Naive thymus-derived CD8-positive, alpha-beta T cell (primary cell): ENCODE results near the gene ERG. TPM values are rescaled to one million over a fixed set of nuclear protein-coding genes. Genes with fewer than 3 reads are reported as not detected.

Experiments used
- ATAC-seq, 2 donors: fragments of 150-1000 bp; cut with Tn5 transposase in 1 of 2; sonication (Bioruptor Pico), chemical (Tn5 transposase) in 1 of 2; 1 replicate in 1 of 2; 2 replicates in 1 of 2; pipeline ENCODE4 v1.10.0; 2021; ENCODE audit warnings: mild to moderate bottlenecking in 2 of 2, moderate library complexity in 2 of 2
- POLR2A ChIA-PET: fragments of 350-600 bp; sonication (Branson Sonifier 250); formaldehyde crosslinking; loops from one replicate; lab custom pipeline; 2021; ENCODE audit warnings: antibody characterized with exemption; lab: Charles Lee
- DNase-seq, 10 donors: peaks; one replicate each; pipeline versions ENCODE4 v3.0.0 to v3.0.0-alpha.2; 2020 to 2022
- H3K27ac Mint-ChIP-seq, 10 donors: one replicate each; pipeline ENCODE4 v1.8.0; 2020 to 2022; ENCODE audit warnings: mild to moderate bottlenecking in 10 of 10, mixed read lengths in 10 of 10, moderate library complexity in 4 of 10, inconsistent platforms in 1 of 10
- H3K27me3 Mint-ChIP-seq, 5 donors: one replicate each; pipeline ENCODE4 v1.8.0; 2021 to 2022; ENCODE audit warnings: mixed read lengths in 5 of 5
- H3K36me3 Mint-ChIP-seq, 3 donors: one replicate each; pipeline ENCODE4 v1.8.0; 2020 to 2022; ENCODE audit warnings: mixed read lengths in 3 of 3, mild to moderate bottlenecking in 2 of 3, inconsistent platforms in 1 of 3
- H3K4me1 Mint-ChIP-seq, 4 donors: one replicate each; pipeline ENCODE4 v1.8.0; 2021 to 2022; ENCODE audit warnings: mixed read lengths in 4 of 4
- H3K4me3 Mint-ChIP-seq, 10 donors: one replicate each; pipeline ENCODE4 v1.8.0; 2020 to 2022; ENCODE audit warnings: mild to moderate bottlenecking in 10 of 10, mixed read lengths in 10 of 10, moderate library complexity in 6 of 10, inconsistent platforms in 1 of 10
- H3K9me3 Mint-ChIP-seq, 9 donors: one replicate each; pipeline ENCODE4 v1.8.0; 2020 to 2022; ENCODE audit warnings: mixed read lengths in 9 of 9, mild to moderate bottlenecking in 3 of 9, inconsistent platforms in 1 of 9, moderate library complexity in 1 of 9
- polyA plus RNA-seq, 3 donors: library from polyadenylated mRNA; unstranded; fragments of 300-500 nt; fragmentation: Illumina TruSeq; gene quantifications; one replicate each; pipeline ENCODE4 v1.2.3, GENCODE V29; 2021
- total RNA-seq, 8 experiments: library from RNA in 2 of 8; stranded (reverse) in 2 of 8; gene quantifications; one replicate each; pipeline ENCODE4 v1.2.3 and lab custom pipeline; 2021 to 2026

The ERG gene
- total RNA-seq = not detected
- polyA plus RNA-seq = not detected
- 0 reads per million in 6 experiments for total RNA-seq (lab: John Stamatoyannopoulos, UW)

- H3K4me3 Mint-ChIP-seq = peak within 1 kb of the TSS in 1 of 10 donors; percentile 30
- POLR2A ChIA-PET = no interaction called here
- H3K36me3 Mint-ChIP-seq = no peaks in the 10 kb centered on the region
- peaks cover 30 to 81% (median 45%) of the 10 kb centered on the region in 5 donors for H3K27me3 Mint-ChIP-seq
- H3K27ac Mint-ChIP-seq = peak within 1 kb of the TSS in 1 of 10 donors; percentile 21
- DNase-seq (no peak), ATAC-seq (no peak)
- peaks cover 0 to 21% (median 5%) of the 10 kb centered on the region in 4 donors for H3K4me1 Mint-ChIP-seq
- H3K9me3 Mint-ChIP-seq = no peaks in the 10 kb centered on the region
Measured at GRCh38 chr21:38498057-38498833, at the start of gene ERG. ERG (minus strand) TSS chr21:38498477; CDS start chr21:38498380, 97 bp downstream.

GRCh38 chr21:38544661-38545060, 46.4 kb upstream of the ERG start:
- Mint-ChIP-seq H3K27ac (no peak overlapping the region), H3K36me3 (no peaks in the 10 kb centered on the region), H3K4me1 (no peaks in the 10 kb centered on the region), H3K9me3 (no peaks in the 10 kb centered on the region), H3K4me3 (no peak overlapping the region), H3K27me3 (peaks cover 0 to 4% (median 2%) of the 10 kb centered on the region in 5 donors)
- no peak for DNase-seq
- ATAC-seq = no peak
- POLR2A ChIA-PET = no interaction called here

GRCh38 chr21:38542263-38542662, 44.0 kb upstream of the ERG start:
- H3K36me3 Mint-ChIP-seq = no peaks in the 10 kb centered on the region
- no peak overlapping the region for H3K4me3 Mint-ChIP-seq
- ATAC-seq (no peak), DNase-seq (no peak)
- no peaks in the 10 kb centered on the region for H3K4me1 Mint-ChIP-seq
- no peak overlapping the region for H3K27ac Mint-ChIP-seq
- no peaks in the 10 kb centered on the region for H3K9me3 Mint-ChIP-seq
- H3K27me3 Mint-ChIP-seq = peaks cover 0 to 5% (median 3%) of the 10 kb centered on the region in 5 donors
- POLR2A ChIA-PET = no interaction called here

- Mint-ChIP-seq H3K36me3 (no peaks in the 10 kb centered on the region), H3K27ac (no peak overlapping the region), H3K4me1 (no peaks in the 10 kb centered on the region), H3K4me3 (no peak overlapping the region), H3K9me3 (no peaks in the 10 kb centered on the region), H3K27me3 (peaks cover 0 to 6% (median 4%) of the 10 kb centered on the region in 5 donors)
- POLR2A ChIA-PET = no interaction called here
- DNase-seq (no peak), ATAC-seq (no peak)
Measured at GRCh38 chr21:38538353-38538752, 40.1 kb upstream of the ERG start.

GRCh38 chr21:38534591-38534990, 36.3 kb upstream of the ERG start:
- ATAC-seq (no peak), DNase-seq (no peak)
- Mint-ChIP-seq H3K27me3 (peaks cover 0 to 6% (median 3%) of the 10 kb centered on the region in 5 donors), H3K9me3 (no peaks in the 10 kb centered on the region), H3K4me3 (no peak overlapping the region), H3K4me1 (no peaks in the 10 kb centered on the region), H3K27ac (no peak overlapping the region), H3K36me3 (no peaks in the 10 kb centered on the region)
- POLR2A ChIA-PET = no interaction called here

- H3K36me3 Mint-ChIP-seq = no peaks in the 10 kb centered on the region
- no peak overlapping the region for H3K4me3 Mint-ChIP-seq
- H3K4me1 Mint-ChIP-seq = no peaks in the 10 kb centered on the region
- H3K27me3 Mint-ChIP-seq = peaks cover 0 to 11% (median 3%) of the 10 kb centered on the region in 5 donors
- no peak overlapping the region for H3K27ac Mint-ChIP-seq
- POLR2A ChIA-PET = no interaction called here
- DNase-seq (no peak), ATAC-seq (no peak)
- no peaks in the 10 kb centered on the region for H3K9me3 Mint-ChIP-seq
Measured at GRCh38 chr21:38533887-38534286, 35.6 kb upstream of the ERG start.

- Mint-ChIP-seq H3K4me1 (no peaks in the 10 kb centered on the region), H3K27ac (no peak overlapping the region), H3K9me3 (no peaks in the 10 kb centered on the region), H3K36me3 (no peaks in the 10 kb centered on the region), H3K27me3 (peaks cover 0 to 12% (median 5%) of the 10 kb centered on the region in 5 donors), H3K4me3 (no peak overlapping the region)
- no peak for ATAC-seq
- POLR2A ChIA-PET = no interaction called here
- DNase-seq = no peak
Measured at GRCh38 chr21:38531591-38531990, 33.3 kb upstream of the ERG start.

GRCh38 chr21:38531039-38531541, 32.8 kb upstream of the ERG start:
- ATAC-seq = no peak
- Mint-ChIP-seq H3K4me3 (no peak overlapping the region), H3K27ac (no peak overlapping the region), H3K4me1 (no peaks in the 10 kb centered on the region), H3K9me3 (no peaks in the 10 kb centered on the region), H3K27me3 (peaks cover 0 to 8% (median 4%) of the 10 kb centered on the region in 5 donors), H3K36me3 (no peaks in the 10 kb centered on the region)
- DNase-seq = no peak
- POLR2A ChIA-PET = no interaction called here

GRCh38 chr21:38527737-38528136, 29.5 kb upstream of the ERG start:
- Mint-ChIP-seq H3K4me3 (no peak overlapping the region), H3K27me3 (peaks cover 0 to 10% (median 6%) of the 10 kb centered on the region in 5 donors), H3K27ac (no peak overlapping the region), H3K4me1 (no peaks in the 10 kb centered on the region), H3K9me3 (no peaks in the 10 kb centered on the region), H3K36me3 (no peaks in the 10 kb centered on the region)
- POLR2A ChIA-PET = no interaction called here
- DNase-seq (no peak), ATAC-seq (no peak)

- peaks cover 0 to 18% (median 7%) of the 10 kb centered on the region in 5 donors for H3K27me3 Mint-ChIP-seq
- ATAC-seq (no peak), DNase-seq (no peak)
- H3K4me1 Mint-ChIP-seq = no peaks in the 10 kb centered on the region
- no peaks in the 10 kb centered on the region for H3K9me3 Mint-ChIP-seq
- H3K4me3 Mint-ChIP-seq = no peak overlapping the region
- no peaks in the 10 kb centered on the region for H3K36me3 Mint-ChIP-seq
- POLR2A ChIA-PET = no interaction called here
- no peak overlapping the region for H3K27ac Mint-ChIP-seq
Measured at GRCh38 chr21:38525454-38525853, 27.2 kb upstream of the ERG start.

- no peaks in the 10 kb centered on the region for H3K36me3 Mint-ChIP-seq
- no peak overlapping the region for H3K4me3 Mint-ChIP-seq
- POLR2A ChIA-PET = no interaction called here
- H3K4me1 Mint-ChIP-seq = no peaks in the 10 kb centered on the region
- ATAC-seq (no peak), DNase-seq (no peak)
- peaks cover 0 to 25% (median 7%) of the 10 kb centered on the region in 5 donors for H3K27me3 Mint-ChIP-seq
- no peaks in the 10 kb centered on the region for H3K9me3 Mint-ChIP-seq
- no peak overlapping the region for H3K27ac Mint-ChIP-seq
Measured at GRCh38 chr21:38524168-38525153, 26.2 kb upstream of the ERG start.

GRCh38 chr21:38520511-38520910, 22.2 kb upstream of the ERG start:
- DNase-seq = no peak
- no peak for ATAC-seq
- Mint-ChIP-seq H3K36me3 (no peaks in the 10 kb centered on the region), H3K4me1 (no peaks in the 10 kb centered on the region), H3K27me3 (peaks cover 1 to 25% (median 2%) of the 10 kb centered on the region in 5 donors), H3K4me3 (no peak overlapping the region), H3K9me3 (no peaks in the 10 kb centered on the region), H3K27ac (no peak overlapping the region)
- POLR2A ChIA-PET = no interaction called here
